ENCODE measurements around the gene C6orf89.

C6orf89 gene

GRCh38 chr6:36977470-36977941 lies 91.8 kb downstream of the C6orf89 start:
- H3K36me3 ChIP-seq (ENCODE audit: control insufficient read depth, low read depth, low read length), result peaks cover 59% of the 10 kb centered on the region
- no peaks in the 10 kb centered on the region for H3K27me3 ChIP-seq (ENCODE audit: control insufficient read depth, insufficient read depth, low read length)

More at GRCh38 chr6:36977470-36977941, 91.8 kb downstream of the C6orf89 start:
- H3K9me3 ChIP-seq (ENCODE audit: control insufficient read depth, low read depth, low read length), result no peaks in the 10 kb centered on the region
- H3K9ac ChIP-seq (ENCODE audit: low read length), result no peak overlapping the region
- no peak overlapping the region for H3K4me3 ChIP-seq (ENCODE audit: low read length)
- H3K4me1 ChIP-seq (ENCODE audit: control insufficient read depth, low read depth, low read length), result peaks cover 9% of the 10 kb centered on the region
- no peak overlapping the region for H3K27ac ChIP-seq (ENCODE audit: low read length)
